GM12872 (cell line): ENCODE results near the gene THUMPD3.

Experiments
- TF ChIP-seq, protein P1 (sequence below): IDR thresholded peaks from 3 replicates; pipeline ENCODE4 v1.5.1; 2011; ENCODE audit warnings: low read depth, mild to moderate bottlenecking, low read length, moderate library complexity; ENCODE audit not compliant: insufficient read depth

THUMPD3 gene

DNA sequence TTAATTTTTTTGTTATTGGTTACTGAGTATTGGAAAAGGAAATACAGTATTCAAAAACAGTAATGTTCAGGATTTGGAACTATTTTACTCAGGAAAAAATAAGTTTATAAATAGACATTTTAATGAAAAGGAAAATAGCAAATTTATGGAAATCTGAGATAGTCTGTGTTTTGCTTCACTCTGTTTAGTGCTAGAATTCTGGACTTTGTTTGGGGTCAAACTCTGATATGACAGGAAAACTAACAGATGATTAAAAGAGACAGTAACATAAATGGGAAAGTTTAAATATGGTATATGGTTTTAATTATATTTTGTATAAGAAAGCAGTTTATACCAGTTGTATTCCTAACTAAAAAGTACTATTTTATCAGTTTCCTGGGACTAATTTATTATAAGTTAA is 52.0 kb downstream of the THUMPD3 start:
- TF ChIP-seq, protein P1, sequence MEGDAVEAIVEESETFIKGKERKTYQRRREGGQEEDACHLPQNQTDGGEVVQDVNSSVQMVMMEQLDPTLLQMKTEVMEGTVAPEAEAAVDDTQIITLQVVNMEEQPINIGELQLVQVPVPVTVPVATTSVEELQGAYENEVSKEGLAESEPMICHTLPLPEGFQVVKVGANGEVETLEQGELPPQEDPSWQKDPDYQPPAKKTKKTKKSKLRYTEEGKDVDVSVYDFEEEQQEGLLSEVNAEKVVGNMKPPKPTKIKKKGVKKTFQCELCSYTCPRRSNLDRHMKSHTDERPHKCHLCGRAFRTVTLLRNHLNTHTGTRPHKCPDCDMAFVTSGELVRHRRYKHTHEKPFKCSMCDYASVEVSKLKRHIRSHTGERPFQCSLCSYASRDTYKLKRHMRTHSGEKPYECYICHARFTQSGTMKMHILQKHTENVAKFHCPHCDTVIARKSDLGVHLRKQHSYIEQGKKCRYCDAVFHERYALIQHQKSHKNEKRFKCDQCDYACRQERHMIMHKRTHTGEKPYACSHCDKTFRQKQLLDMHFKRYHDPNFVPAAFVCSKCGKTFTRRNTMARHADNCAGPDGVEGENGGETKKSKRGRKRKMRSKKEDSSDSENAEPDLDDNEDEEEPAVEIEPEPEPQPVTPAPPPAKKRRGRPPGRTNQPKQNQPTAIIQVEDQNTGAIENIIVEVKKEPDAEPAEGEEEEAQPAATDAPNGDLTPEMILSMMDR: no peak

DNA sequence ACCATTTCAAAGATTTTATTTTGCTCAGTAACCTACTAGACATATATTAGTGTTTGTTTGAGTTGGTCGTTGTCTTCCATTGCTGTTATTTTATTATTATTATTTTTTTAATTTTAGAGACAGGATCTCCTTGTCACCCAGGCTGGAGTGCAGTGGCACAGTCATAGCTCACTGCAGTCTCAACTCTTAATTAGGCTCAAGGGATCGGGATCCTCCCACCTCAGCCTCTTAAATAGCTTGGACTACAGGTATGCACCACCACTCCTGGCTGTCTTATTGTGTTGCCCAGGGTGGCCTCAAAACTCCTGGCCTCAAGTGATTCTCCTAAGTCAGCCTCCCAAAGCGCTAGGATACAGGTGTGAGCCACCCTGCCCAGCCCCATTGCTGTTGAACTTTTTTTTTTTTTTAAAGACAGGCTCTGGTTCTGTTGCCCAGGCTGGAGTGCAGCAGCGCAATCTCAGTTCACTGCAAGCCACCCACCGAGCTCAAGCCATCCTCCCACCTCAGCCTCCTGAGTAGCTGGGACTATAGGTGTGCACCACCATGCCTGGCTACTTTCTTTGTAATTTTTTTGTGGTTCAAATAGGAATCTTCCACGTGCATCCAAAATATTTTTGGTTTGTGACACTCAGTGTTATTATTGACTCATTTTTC is 52.8 kb downstream of the THUMPD3 start:
- TF ChIP-seq, protein P1: no peak

DNA sequence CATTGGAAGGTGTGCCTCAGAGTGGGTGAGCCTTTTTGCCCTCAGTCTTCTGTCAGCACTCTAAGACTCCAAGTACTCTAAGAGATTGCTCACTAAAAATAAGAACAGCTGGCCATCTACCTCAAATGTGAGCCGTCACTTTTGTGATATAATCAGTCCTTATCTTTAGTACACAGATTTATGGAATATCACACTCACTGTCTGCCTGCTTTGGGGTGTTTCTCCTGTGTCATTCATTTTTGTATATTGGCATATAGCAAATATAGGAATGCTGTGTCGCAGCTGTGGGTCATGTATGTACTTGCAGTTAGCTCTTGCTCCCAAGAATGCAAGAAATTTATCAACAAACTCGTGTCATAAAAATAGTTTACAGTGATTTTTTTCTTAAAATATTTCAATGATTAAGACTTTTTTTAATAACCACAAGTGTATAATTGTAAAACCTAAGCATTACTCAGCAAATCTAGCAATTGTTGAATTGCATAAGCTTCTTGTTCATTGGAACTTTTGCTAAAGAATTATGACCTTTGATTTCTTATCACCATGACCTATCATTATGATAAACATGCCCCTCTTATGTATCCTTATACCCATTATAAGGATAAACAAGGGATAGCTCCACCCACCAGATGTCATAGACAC is 53.4 kb downstream of the THUMPD3 start:
- TF ChIP-seq, protein P1: no peak

DNA sequence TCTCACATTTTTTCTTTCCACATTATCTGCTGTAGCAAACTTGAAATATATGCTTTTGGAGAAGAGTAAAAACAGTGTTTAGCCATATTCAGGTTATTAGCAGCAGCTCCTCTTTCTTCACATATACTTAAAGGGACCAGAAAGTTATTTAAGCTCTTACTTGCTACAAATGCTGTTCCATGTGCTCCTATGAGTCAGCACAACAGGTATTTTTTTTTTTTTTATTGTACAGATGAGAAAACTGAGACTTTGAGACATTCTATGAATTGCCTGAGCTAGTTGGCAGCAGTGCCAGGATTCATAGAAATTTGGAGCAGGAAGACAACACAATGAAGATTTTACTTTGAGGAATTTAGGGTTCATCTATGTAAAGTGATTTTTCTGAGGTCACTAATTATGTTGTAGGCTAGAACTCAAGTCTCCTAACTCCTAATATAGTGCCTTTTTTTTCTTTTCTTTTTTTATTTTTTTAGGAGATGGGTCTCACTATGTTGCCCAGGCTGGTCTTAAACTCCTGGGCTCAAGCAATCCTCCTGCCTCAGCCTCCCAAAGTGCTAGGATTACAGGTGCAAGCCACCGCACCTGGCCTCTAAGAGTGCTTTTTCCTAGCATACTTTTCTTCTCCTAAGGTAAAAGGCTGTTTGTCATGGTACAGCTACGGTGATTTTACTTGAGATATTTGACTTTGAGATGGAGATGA is 58.1 kb downstream of the THUMPD3 start:
- TF ChIP-seq, protein P1: no peak

DNA sequence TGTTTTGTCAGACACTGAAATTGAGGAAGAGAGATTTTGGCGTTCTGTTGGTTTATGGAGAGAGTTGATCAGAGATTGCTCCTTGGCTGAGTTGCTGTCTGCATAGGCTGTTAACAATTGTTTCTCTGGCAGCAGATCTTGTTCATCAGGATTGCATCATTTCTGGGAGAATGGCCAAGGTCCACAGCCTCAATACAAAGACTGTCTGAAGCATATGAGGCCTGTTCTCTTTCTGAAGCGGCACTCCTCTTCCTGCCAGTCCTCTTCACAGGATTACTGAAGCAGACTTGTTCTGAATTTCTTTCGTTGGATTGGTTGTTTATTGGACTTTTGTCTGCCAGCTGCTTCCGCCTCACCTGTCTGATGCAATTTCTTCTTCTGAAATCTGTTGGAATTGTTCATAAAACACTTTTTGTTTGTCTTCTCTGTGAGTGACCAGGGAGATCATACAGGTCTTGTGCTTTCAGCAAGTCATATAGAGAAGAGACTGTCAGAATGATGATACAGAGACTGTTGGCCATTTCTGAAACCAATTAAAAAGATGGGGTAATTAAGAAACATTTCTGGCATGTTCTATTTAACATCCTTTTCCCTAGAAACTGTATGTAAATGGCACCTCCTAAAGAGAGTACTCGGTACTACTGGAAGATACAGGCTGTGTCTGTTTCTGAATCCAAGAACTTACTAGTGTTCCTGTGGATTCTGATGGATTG is 60.0 kb downstream of the THUMPD3 start:
- TF ChIP-seq, protein P1: peak; percentile 29; the same call in 1 of the 3 replicates

DNA sequence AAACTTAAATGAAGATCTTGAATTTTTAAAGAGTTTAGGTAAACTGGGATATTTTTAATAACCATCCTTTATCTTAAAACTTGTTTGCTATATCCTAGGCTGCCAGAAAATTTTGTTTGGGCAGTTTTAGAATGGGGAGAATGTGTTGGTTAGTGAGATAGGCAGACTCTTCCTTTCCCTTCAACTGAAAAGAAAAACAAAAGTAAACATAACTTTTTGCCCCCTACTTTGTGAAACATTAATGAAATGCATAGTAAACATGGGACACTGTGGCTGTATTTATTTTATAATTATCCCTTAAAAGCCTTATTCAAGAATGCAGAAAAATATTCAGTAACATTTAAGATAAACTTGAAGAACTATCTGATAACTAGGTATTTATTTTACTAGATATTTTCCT is 65.6 kb downstream of the THUMPD3 start:
- TF ChIP-seq, protein P1: no peak

DNA sequence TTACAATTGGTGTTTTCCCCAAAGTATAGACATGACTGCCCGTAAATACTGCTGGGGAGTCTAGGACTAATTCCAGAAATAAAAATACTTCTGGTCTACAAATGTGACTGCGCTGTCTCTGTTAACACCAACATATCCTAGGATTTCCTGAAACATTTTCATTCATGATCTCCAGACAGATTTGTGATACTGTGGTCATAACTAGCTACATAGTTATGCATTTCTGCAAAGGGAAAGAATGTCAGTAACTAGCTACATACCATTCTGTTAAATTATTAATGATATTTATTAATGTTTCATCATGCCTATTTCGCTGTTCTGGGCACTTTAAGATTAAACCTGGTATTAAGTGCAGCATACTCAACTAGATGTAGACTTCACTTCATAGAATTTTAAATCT is 67.9 kb downstream of the THUMPD3 start:
- TF ChIP-seq, protein P1: no peak
